Subcutaneous adipose tissue (tissue), 4 donors: ENCODE results near the gene ERCC6. TPM values are rescaled to one million over a fixed set of nuclear protein-coding genes. Genes with fewer than 3 reads are reported as not detected.

ENCODE experiments used
- CTCF ChIP-seq: fragments of 450-650 bp; IDR thresholded peaks from one replicate; pipeline ENCODE4 v1.5.1; 2016; ENCODE audit warnings: low read depth, mild to moderate bottlenecking, control low read depth, antibody characterized with exemption, moderate library complexity
- total RNA-seq, 4 donors: library from RNA; depleted of rRNA; stranded (reverse); fragments of >200 nt; gene quantifications; one replicate each; pipeline ENCODE4 v1.1.0, GENCODE V29; 2016

The ERCC6 gene
- total RNA-seq, 4 donors from 2014 or later = 12.7 to 20.6 (median 17.1) TPM

GRCh38 chr10:49572594-49573114 lies 33.7 kb upstream of the ERCC6 start:
- TF ChIP-seq CTCF = no peak

- TF ChIP-seq CTCF = no peak
Observed at GRCh38 chr10:49571388-49571787, 32.5 kb upstream of the ERCC6 start.

GRCh38 chr10:49569031-49569631 lies 30.2 kb upstream of the ERCC6 start:
- no peak for TF ChIP-seq CTCF

- TF ChIP-seq CTCF = no peak
Observed at GRCh38 chr10:49568235-49568634, 29.3 kb upstream of the ERCC6 start.

- TF ChIP-seq CTCF = no peak
Observed at GRCh38 chr10:49567810-49568209, 28.9 kb upstream of the ERCC6 start.

- TF ChIP-seq CTCF = no peak
Observed at GRCh38 chr10:49564461-49565009, 25.6 kb upstream of the ERCC6 start.

- TF ChIP-seq CTCF = no peak
Observed at GRCh38 chr10:49562893-49563292, 24.0 kb upstream of the ERCC6 start.
